Urinary bladder (tissue), 4 donors: ENCODE measurements around the gene DHX34. TPM values are rescaled to one million over a fixed set of nuclear protein-coding genes. Genes with fewer than 3 reads are reported as not detected.
A peak's percentile ranks its signal among the peaks of the same experiment; 100 is the strongest.
"Not testable (repeated sequence)": the region's sequence is repeated elsewhere in the genome, so short reads cannot be mapped to it uniquely, and the experiment has no call there.

ENCODE experiments used
- DNase-seq: peaks from one replicate; pipeline ENCODE4 v3.0.0-alpha.2; 2015; ENCODE audit errors: extremely low spot score
- H3K27ac ChIP-seq: one replicate; pipeline ENCODE4 v1.5.1; 2013; ENCODE audit warnings: low read depth, mild to moderate bottlenecking, moderate library complexity
- H3K36me3 ChIP-seq: one replicate; pipeline ENCODE4 v1.6.1; 2013; ENCODE audit warnings: mild to moderate bottlenecking, moderate library complexity; ENCODE audit not compliant: insufficient read depth
- H3K4me1 ChIP-seq: one replicate; pipeline ENCODE4 v1.6.1; 2013; ENCODE audit warnings: mild to moderate bottlenecking, moderate library complexity; ENCODE audit not compliant: insufficient read depth
- H3K4me3 ChIP-seq: one replicate; pipeline ENCODE4 v1.5.1; 2013; ENCODE audit warnings: low read depth, low read length
- WGBS: extraction: QIAGEN DNeasy Blood & Tissue Kit; methylation state at CpG from one replicate; pipeline ENCODE4 v1.1.7; 2013; 5-methylcytosine and 5-hydroxymethylcytosine counted together
- polyA plus RNA-seq: library from polyadenylated mRNA; stranded (reverse); fragments of 200-250 nt; gene quantifications from one replicate; pipeline ENCODE4 v1.2.3, GENCODE V29; 2013
- total RNA-seq: library from RNA; depleted of rRNA; stranded (reverse); fragments of >200 nt; gene quantifications from one replicate; pipeline ENCODE4 v1.2.3, GENCODE V29; 2014
- donor health status: healthy with polysubstance abuse.
- donor health status: healthy.

DHX34 gene
- total and polyA plus RNA-seq, 2 donors = 9.5 to 13.9 TPM

DNA sequence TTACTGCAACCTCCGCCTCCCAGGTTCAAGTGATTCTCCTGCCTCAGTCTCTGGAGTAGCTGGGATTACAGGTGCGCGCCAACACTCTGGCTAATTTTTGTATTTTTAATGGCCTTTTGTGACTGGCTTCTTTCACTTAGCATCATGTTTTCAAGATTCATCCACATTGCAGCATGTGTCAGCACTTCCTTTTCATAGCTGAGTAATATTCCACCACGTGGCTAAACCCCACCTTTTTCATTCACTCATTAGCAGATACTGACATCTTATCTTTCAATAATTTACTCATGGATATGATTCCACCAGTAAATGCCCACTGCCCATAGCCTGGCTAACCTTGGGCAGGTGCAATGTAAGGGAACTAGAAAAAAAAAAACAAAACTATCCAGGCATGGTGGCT is 32.6 kb upstream of the DHX34 start:
- Histone ChIP-seq H3K4me3 (no peak overlapping the region), H3K27ac (no peak overlapping the region), H3K4me1 (no peaks in the 10 kb centered on the region), H3K36me3 (no peaks in the 10 kb centered on the region)
- WGBS = 90% methylated on average over 4 of the region's 4 CpGs
- DNase-seq = no peak

DNA sequence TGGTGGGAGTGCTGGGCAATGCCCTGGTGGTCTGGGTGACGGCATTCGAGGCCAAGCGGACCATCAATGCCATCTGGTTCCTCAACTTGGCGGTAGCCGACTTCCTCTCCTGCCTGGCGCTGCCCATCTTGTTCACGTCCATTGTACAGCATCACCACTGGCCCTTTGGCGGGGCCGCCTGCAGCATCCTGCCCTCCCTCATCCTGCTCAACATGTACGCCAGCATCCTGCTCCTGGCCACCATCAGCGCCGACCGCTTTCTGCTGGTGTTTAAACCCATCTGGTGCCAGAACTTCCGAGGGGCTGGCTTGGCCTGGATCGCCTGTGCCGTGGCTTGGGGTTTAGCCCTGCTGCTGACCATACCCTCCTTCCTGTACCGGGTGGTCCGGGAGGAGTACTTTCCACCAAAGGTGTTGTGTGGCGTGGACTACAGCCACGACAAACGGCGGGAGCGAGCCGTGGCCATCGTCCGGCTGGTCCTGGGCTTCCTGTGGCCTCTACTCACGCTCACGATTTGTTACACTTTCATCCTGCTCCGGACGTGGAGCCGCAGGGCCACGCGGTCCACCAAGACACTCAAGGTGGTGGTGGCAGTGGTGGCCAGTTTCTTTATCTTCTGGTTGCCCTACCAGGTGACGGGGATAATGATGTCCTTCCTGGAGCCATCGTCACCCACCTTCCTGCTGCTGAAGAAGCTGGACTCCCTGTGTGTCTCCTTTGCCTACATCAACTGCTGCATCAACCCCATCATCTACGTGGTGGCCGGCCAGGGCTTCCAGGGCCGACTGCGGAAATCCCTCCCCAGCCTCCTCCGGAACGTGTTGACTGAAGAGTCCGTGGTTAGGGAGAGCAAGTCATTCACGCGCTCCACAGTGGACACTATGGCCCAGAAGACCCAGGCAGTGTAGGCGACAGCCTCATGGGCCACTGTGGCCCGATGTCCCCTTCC is 28.9 kb upstream of the DHX34 start:
- Histone ChIP-seq H3K36me3 (no peaks in the 10 kb centered on the region), H3K4me3 (no peak overlapping the region), H3K4me1 (no peaks in the 10 kb centered on the region), H3K27ac (no peak overlapping the region)
- WGBS = 93% methylated on average over 46 of the region's 46 CpGs
- no peak for DNase-seq

DNA sequence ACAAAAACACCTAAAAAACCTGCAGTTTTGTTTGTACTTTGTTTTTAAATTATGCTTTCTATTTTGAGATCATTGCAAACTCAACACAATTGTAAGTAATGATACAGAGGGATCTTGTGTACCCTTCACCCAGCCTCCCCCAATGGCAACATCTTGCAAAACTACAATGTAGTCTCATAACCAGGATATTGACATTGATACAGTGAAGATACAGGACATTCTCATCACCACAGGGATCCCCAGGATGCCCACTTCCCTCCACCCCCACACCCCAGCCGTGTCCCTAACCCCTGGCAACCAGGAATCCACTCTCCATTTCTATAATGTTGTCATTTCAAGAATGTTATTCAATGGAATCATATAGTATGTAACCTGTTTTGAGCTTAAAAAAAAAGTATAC is 27.5 kb upstream of the DHX34 start:
- no peaks in the 10 kb centered on the region for H3K4me1 ChIP-seq
- H3K27ac ChIP-seq = no peak overlapping the region
- 78% methylated on average over 1 of the region's 1 CpG for WGBS
- no peak overlapping the region for H3K4me3 ChIP-seq
- H3K36me3 ChIP-seq = no peaks in the 10 kb centered on the region
- DNase-seq = no peak

DNA sequence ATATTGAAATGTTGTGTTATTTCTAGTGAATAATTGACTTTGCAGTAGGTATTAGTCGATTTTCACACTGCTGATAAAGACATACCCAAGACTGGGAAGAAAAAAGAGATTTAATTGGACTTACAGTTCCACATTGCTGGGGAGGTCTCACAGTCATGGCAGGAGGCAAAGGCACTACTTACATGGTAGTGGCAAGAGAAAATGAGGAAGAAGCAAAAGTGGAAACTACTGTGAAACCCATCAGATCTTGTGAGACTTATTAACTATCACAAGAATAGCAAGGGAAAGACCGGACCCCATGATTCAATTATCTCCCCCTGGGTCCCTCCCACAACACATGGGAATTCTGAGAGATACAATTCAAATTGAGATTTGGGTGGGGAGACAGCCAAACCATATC is 27.1 kb upstream of the DHX34 start:
- WGBS = 79% methylated on average over 2 of the region's 2 CpGs
- Histone ChIP-seq H3K36me3 (no peaks in the 10 kb centered on the region), H3K27ac (no peak overlapping the region), H3K4me3 (no peak overlapping the region), H3K4me1 (no peaks in the 10 kb centered on the region)
- DNase-seq = no peak

DNA sequence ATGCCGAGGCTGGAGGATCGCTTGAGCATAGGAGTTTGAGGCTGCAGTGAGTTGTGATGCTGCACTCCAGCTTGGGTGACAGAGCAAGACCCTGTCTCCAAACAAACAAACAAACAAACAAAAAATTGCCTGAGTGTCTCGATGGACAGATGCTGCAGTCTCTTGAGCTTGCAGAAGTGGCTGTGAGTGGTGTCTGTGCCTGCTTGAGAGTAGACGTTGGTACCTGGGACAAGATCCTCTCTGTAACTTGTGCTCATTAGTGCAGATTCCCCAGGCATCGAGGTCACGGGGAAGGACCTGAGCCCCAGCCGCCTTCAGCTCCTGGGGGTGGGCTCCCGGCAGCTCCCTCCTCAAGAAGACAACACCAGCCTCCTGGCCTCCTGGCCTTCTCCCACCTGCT is 25.7 kb upstream of the DHX34 start:
- Histone ChIP-seq H3K36me3 (no peaks in the 10 kb centered on the region), H3K4me3 (no peak overlapping the region), H3K27ac (no peak overlapping the region), H3K4me1 (no peaks in the 10 kb centered on the region)
- DNase-seq = no peak
- 77% methylated on average over 8 of the region's 8 CpGs for WGBS

DNA sequence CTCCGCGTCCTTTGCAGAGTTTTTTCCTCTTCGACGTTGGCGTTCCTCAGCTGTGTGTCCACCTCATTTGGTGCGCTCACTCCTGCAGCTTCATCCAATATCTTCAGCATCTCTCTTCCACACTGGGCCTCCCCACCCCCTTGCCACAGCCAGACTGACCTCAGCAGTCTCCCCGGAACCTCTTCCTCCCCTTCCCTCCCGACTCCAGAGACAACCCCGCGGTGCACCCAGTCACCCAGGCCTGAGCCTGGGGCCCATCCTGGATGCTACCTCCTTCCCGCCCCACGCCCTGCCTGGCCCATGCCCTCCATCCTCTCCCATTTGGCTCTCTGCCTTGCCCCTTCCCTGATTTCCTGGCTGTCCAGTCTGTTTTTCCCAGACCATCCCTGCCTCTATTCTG is 25.2 kb upstream of the DHX34 start:
- 79% methylated on average over 12 of the region's 12 CpGs for WGBS
- no peak overlapping the region for H3K4me3 ChIP-seq
- no peaks in the 10 kb centered on the region for H3K4me1 ChIP-seq
- no peak overlapping the region for H3K27ac ChIP-seq
- H3K36me3 ChIP-seq = no peaks in the 10 kb centered on the region
- no peak for DNase-seq

DNA sequence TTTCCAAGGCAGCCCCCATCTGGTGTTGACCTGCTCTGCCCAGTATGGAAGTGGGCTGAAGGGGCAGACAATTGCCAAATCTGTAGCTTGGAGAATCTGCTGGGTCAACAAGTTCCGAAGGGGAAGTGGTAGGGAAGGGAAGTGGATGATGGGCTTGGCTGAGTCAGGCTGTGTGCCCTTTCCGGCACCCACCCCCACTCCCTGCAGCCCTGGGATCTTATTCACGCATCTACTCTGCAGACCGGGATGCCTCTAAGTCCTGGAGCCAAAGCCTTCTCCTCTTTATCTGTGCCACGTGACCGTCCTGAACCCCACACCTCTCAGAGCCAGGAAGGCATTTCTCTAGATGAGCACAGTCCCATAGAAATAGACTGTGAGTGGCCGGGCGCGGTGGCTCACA is 24.6 kb upstream of the DHX34 start:
- Histone ChIP-seq H3K36me3 (no peaks in the 10 kb centered on the region), H3K27ac (no peak overlapping the region), H3K4me3 (no peak overlapping the region), H3K4me1 (no peaks in the 10 kb centered on the region)
- 51% methylated on average over 9 of the region's 9 CpGs for WGBS
- DNase-seq = no peak

DNA sequence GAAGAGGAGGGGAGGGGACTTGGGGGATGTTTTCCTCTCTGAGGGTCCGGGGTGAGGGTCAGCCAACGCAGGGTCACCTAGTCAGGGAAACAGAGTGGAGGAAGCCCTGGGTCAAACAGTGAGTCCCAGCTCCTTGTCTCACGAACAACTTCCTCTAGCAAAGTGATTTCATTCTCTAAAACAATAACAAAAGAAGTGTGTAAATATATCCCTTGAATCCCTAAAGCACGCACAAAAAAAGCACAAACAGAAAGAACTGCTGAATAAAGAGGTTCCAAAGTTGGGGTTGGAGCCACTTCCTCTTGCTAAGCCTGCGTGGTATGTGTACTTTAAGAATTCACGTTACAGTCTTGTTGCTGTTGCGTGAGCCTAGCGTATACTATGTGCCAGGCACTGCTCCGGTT is 18.6 kb upstream of the DHX34 start:
- peak overlapping the region; percentile 67 for H3K27ac ChIP-seq
- H3K4me3 ChIP-seq = no peak overlapping the region
- H3K36me3 ChIP-seq = no peaks in the 10 kb centered on the region
- H3K4me1 ChIP-seq = no peaks in the 10 kb centered on the region
- WGBS = 31% methylated on average over 9 of the region's 9 CpGs
- DNase-seq = no peak

DNA sequence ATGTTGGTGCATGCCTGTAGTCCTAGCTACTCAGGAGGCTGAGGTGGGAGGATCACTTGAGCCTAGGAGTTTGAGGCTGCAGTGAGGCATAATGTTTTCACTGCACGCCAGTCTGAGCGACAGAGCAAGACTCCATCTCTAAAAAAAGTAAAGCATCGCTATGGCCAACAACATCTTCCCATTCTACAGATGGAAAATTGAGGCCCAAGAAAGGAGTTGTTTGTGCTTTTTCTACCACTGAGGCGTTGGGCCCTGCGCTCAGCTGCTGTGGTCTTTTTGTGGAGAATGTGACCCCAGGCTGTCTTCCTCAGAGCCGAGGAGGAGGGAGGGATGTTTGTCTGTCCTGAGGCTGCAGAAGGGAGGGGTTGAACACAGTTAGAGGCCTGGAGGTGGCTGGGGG is 17.6 kb upstream of the DHX34 start:
- H3K36me3 ChIP-seq = no peaks in the 10 kb centered on the region
- no peak for DNase-seq
- no peaks in the 10 kb centered on the region for H3K4me1 ChIP-seq
- no peak overlapping the region for H3K27ac ChIP-seq
- H3K4me3 ChIP-seq = no peak overlapping the region
- WGBS = 87% methylated on average over 6 of the region's 6 CpGs

DNA sequence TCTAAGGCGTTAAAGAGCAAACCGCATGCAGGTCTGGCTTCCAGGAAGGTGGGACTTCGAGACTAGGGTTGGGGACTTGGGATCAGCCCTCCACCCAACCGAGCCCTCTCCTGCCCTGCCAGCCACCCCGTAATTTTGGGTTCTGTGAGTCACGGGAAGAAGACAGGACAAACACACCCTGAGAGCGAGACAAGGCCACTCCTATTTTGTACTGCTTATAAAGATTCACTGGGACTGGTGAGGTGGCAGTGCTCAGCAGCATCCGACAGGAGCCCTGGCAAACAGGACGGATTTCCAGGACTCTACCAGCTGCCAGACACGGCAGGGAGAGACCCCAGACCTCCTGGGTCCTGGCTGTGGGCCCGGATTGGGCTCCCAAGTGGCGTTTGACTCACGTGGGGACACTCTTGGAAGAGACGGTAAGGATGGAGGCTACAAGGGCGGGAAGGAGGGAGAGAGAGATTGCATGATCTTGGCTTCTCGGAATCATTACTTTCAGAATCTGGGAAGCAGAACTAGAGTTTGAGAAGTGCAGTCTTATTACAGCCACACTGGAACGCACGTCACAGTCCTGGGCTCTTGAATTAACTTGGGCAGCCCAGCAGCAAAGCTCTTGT is 17.1 kb upstream of the DHX34 start, which contains the start of gene C5AR2:
TSS of gene C5AR2 (plus strand) at position 245 of the 617 bp plus-strand sequence. CDS start 8,625 bp downstream, outside the sequence.
- DNase-seq = no peak
- Histone ChIP-seq H3K27ac (no peak within 1 kb of the TSS), H3K4me1 (no peaks in the 10 kb centered on the region), H3K36me3 (no peaks in the 10 kb centered on the region), H3K4me3 (no peak within 1 kb of the TSS)
- WGBS = 44% methylated on average over 18 of the region's 18 CpGs

DNA sequence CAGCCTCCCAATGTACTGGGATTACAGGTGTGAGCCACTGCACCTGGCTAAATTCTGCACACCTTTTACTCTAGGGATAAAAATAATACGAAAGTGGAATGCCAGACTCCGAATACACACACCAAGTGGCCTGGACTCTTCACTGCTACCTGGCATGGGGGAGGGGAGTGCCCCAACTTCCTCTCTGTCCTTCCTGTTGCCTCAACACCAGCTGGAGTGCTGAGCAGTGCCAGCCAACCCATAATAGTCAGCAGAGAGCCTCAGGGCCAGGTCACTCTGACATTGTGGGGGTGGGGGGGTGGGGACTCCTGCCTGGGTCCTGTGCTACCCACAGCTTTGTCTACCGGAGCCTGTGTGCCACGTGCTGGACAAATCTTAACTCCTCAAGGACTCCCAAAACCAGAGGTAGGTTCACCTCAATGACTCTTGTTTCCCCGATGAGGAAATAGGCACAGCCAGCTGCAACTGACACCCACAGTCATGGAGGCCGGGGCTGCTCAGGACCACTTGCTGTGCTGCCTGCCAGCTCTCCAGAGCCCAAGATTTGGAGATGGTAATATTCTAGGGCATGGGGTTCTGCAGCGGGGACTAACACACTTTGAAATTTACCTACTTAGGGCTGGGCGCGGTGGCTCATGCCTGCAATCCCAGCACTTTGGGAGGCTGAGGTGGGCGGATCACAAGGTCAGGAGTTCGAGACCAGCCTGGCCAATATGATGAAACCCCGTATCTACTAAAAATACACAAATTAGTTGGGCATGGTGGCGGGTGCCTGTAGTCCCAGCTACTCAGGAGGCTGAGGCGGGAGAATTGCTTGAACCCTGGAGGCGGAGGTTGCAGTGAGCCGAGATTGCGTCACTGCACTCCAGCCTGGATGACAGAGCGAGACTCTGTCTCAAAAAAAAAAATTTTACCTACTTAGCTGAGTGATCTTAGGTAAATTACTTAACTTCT is 12.1 kb upstream of the DHX34 start:
- 77% methylated on average over 18 of the region's 18 CpGs for WGBS
- not testable (repeated sequence) for H3K27ac ChIP-seq, DNase-seq, H3K4me1 ChIP-seq, H3K4me3 ChIP-seq, H3K36me3 ChIP-seq

DNA sequence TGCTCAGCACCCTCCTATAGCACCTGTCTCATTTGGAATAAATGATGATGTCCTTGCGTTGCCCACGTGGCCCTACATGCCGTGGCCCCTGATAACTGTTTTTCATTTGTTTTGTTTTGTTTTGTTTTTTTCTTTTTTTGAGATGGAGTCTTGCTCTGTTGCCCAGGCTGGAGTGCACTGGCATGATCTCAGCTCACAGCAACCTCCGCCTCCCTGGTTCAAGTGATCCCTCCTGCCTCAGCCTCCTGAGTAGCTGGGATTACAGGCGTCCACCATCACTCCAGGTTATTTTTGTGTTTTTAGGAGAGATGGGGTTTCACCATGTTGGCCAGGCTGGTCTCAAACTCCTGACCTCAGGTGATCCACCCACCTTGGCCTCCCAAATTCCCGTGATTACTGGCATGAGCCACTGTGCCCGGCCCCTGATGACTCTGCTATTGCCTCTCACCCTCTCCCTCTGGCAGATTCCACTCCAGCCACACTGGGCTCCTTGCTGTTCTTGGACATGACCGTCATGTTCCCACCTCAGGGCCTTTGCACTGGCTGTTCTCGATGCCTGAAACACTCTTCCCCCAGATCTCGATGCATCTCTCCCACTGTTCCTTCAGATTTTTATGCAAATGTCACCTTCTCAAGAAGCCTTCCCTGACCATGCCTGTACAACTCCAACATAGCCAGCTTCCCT is 9.8 kb upstream of the DHX34 start:
- Histone ChIP-seq H3K27ac (no peak overlapping the region), H3K36me3 (no peaks in the 10 kb centered on the region), H3K4me1 (no peaks in the 10 kb centered on the region), H3K4me3 (no peak overlapping the region)
- DNase-seq = no peak
- WGBS = 79% methylated on average over 10 of the region's 10 CpGs
